ENCODE measurements around the gene SPTB.

GRCh38 chr14:64721899-64722298 is 157.8 kb downstream of the SPTB start:
- TF ChIP-seq POLR2A (IDR thresholded peaks at IDR 0.05; ENCODE audit: low read length) = no peak
- TF ChIP-seq GATA1 (IDR thresholded peaks at IDR 0.05; ENCODE audit: low read depth, low read length) = no peak
